ENCODE measurements around the gene VAV2. TPM values are rescaled to one million over a fixed set of nuclear protein-coding genes. Genes with fewer than 3 reads are reported as not detected.

Gene VAV2
- total and polyA plus RNA-seq, 2 of the 4 experiments (the other 2 are of a cell fraction), result 10.8 to 13.4 TPM

GRCh38 chr9:133938086-133938485 lies 54.0 kb downstream of the VAV2 start:
- peaks cover 16% of the 10 kb centered on the region for H3K9me1 ChIP-seq (ENCODE audit: insufficient read depth, low read length)
- H3K27me3 ChIP-seq (ENCODE audit: control insufficient read depth, insufficient read depth, low read length), result no peaks in the 10 kb centered on the region
- no peak overlapping the region for H2BK5ac ChIP-seq (ENCODE audit: low read depth, low read length, poor library complexity, severe bottlenecking)
- peaks cover 57% of the 10 kb centered on the region for H4K20me1 ChIP-seq (ENCODE audit: insufficient read depth, low read length)
- H2BK20ac ChIP-seq (ENCODE audit: low read depth, low read length), result no peak overlapping the region
- H4K8ac ChIP-seq (ENCODE audit: low read depth in 2 of 2, low read length in 2 of 2), result no peak overlapping the region
- H3K18ac ChIP-seq (ENCODE audit: low read depth, low read length), result no peak overlapping the region
- H3K79me1 ChIP-seq (ENCODE audit: low read depth in 1 of 2, low read length in 2 of 2), result peaks cover 23 to 76% of the 10 kb centered on the region in 2 experiments
- no peak overlapping the region for H3K4me3 ChIP-seq (ENCODE audit: insufficient read depth, low read depth, low read length)
- no peak overlapping the region for H2AFZ ChIP-seq (replicated peaks; ENCODE audit: low read length, poor library complexity)
- H3K36me3 ChIP-seq (ENCODE audit: control insufficient read depth, insufficient read depth, low read length), result peaks cover 12% of the 10 kb centered on the region
- no peak for DNase-seq
- intact Hi-C loops (cut with micrococcal nuclease) (no loop called here), in situ Hi-C loops (cut with MboI; ENCODE audit: low sequenced_read_pairs) (no loop called here), dilution Hi-C loops (cut with HindIII; ENCODE audit: low sequenced_read_pairs, unreplicated experiment) (no loop called here)
- 100% methylated on average over 1 of the region's 10 CpGs; no CpG with 5 or more reads in 1 of the 2 experiments for WGBS, 2 experiments (ENCODE audit: extremely low coverage in 2 of 2, insufficient read length in 1 of 2)
- no peak overlapping the region for H2BK15ac ChIP-seq (ENCODE audit: low read depth, low read length)
- H2BK120ac ChIP-seq (ENCODE audit: low read depth, low read length), result no peak overlapping the region
- no peak overlapping the region for H3K56ac ChIP-seq (ENCODE audit: extremely low read depth, insufficient read depth, low read length)
- CTCF ChIA-PET, result no interaction called here
- TF ChIP-seq, protein P1, sequence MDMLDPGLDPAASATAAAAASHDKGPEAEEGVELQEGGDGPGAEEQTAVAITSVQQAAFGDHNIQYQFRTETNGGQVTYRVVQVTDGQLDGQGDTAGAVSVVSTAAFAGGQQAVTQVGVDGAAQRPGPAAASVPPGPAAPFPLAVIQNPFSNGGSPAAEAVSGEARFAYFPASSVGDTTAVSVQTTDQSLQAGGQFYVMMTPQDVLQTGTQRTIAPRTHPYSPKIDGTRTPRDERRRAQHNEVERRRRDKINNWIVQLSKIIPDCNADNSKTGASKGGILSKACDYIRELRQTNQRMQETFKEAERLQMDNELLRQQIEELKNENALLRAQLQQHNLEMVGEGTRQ (IDR thresholded peaks at IDR 0.05; ENCODE audit: low read depth, low read length), result no peak
- TF ChIP-seq CEBPB (IDR thresholded peaks at IDR 0.05; ENCODE audit: low read depth, low read length), result no peak
- no peak for TF ChIP-seq MXI1 (IDR thresholded peaks at IDR 0.05; ENCODE audit: borderline replicate concordance, low read depth, low read length)
- no peak for TF ChIP-seq RFX5 (IDR thresholded peaks at IDR 0.05; ENCODE audit: low read depth, low read length)
- no peak for TF ChIP-seq CTCF (conservative IDR thresholded peaks at IDR 0.05; ENCODE audit: low read depth, low read length)
- TF ChIP-seq MAFK (IDR thresholded peaks at IDR 0.05; ENCODE audit: low read depth, low read length), result no peak
- no peak for TF ChIP-seq NFE2L2 (IDR thresholded peaks at IDR 0.05; ENCODE audit: low read depth, low read length)
- TF ChIP-seq, protein P2, sequence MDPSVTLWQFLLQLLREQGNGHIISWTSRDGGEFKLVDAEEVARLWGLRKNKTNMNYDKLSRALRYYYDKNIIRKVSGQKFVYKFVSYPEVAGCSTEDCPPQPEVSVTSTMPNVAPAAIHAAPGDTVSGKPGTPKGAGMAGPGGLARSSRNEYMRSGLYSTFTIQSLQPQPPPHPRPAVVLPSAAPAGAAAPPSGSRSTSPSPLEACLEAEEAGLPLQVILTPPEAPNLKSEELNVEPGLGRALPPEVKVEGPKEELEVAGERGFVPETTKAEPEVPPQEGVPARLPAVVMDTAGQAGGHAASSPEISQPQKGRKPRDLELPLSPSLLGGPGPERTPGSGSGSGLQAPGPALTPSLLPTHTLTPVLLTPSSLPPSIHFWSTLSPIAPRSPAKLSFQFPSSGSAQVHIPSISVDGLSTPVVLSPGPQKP (IDR thresholded peaks at IDR 0.05; ENCODE audit: borderline replicate concordance, low read depth, low read length), result no peak
- no peak for TF ChIP-seq BHLHE40 (IDR thresholded peaks at IDR 0.05; ENCODE audit: low read depth, low read length)
- TF ChIP-seq POLR2A (IDR thresholded peaks at IDR 0.05; ENCODE audit: low read depth, low read length), result no peak
- TF ChIP-seq CHD1 (IDR thresholded peaks at IDR 0.05; ENCODE audit: low read depth, low read length), result no peak
- no peak for TF ChIP-seq RCOR1 (IDR thresholded peaks at IDR 0.05; ENCODE audit: insufficient replicate concordance, low read length)
- no peak for TF ChIP-seq MAZ (IDR thresholded peaks at IDR 0.05; ENCODE audit: borderline replicate concordance, low read depth, low read length)
- no peak for TF ChIP-seq FOS (IDR thresholded peaks at IDR 0.05; ENCODE audit: low read depth, low read length)
- no peak for TF ChIP-seq RAD21 (IDR thresholded peaks at IDR 0.05; ENCODE audit: low read length)
- no peak for TF ChIP-seq SMC3 (IDR thresholded peaks at IDR 0.05; ENCODE audit: low read depth, low read length)
- H3K23ac ChIP-seq (ENCODE audit: low read depth, low read length), result no peak overlapping the region
- H4K5ac ChIP-seq (ENCODE audit: low read depth, low read length), result no peak overlapping the region
- no peak for ATAC-seq (ENCODE audit: low read depth)
- H4K91ac ChIP-seq (ENCODE audit: insufficient read depth, low read depth, low read length), result no peak overlapping the region
- no peak overlapping the region for H3K27ac ChIP-seq (ENCODE audit: insufficient read depth, low read length)
- H3K4me1 ChIP-seq (ENCODE audit: control insufficient read depth, insufficient read depth, low read length), result peaks cover 12% of the 10 kb centered on the region
- H3K9ac ChIP-seq (ENCODE audit: low read depth, low read length), result no peak overlapping the region
- H3K4me2 ChIP-seq (ENCODE audit: low read depth, low read length), result no peak overlapping the region
- no peak overlapping the region for H2AK5ac ChIP-seq (ENCODE audit: low read depth, low read length)
- H3K4ac ChIP-seq (ENCODE audit: low read depth, low read length), result no peak overlapping the region
- no TSS peak for BruUV-seq (replicated peaks)
- POLR2A ChIA-PET (ENCODE audit: unreplicated experiment), result no interaction called here
- no peak overlapping the region for H3K14ac ChIP-seq (replicated peaks; ENCODE audit: low read depth, low read length)
- no peaks in the 10 kb centered on the region for H3K9me3 ChIP-seq (ENCODE audit: control insufficient read depth, insufficient read depth, low read length)
- no peak overlapping the region for H2AK9ac ChIP-seq (replicated peaks; ENCODE audit: low read depth, low read length, poor library complexity)
